ENCODE results near the gene DGKB.

The DGKB gene

GRCh38 chr7:14389595-14389994 lies 513.0 kb downstream of the DGKB start:
- Histone ChIP-seq H3K27ac (ENCODE audit: poor library complexity, severe bottlenecking) (no peak overlapping the region), H3K4me1 (ENCODE audit: insufficient read depth, poor library complexity, severe bottlenecking) (no peaks in the 10 kb centered on the region), H3K27me3 (ENCODE audit: insufficient read depth, poor library complexity, severe bottlenecking) (no peaks in the 10 kb centered on the region), H3K4me3 (ENCODE audit: severe bottlenecking) (no peak overlapping the region), H3K36me3 (ENCODE audit: low read depth) (no peaks in the 10 kb centered on the region), H3K9me3 (ENCODE audit: severe bottlenecking) (no peaks in the 10 kb centered on the region)
- DNase-seq (ENCODE audit: low spot score), result no peak
- TF ChIP-seq, protein P1, sequence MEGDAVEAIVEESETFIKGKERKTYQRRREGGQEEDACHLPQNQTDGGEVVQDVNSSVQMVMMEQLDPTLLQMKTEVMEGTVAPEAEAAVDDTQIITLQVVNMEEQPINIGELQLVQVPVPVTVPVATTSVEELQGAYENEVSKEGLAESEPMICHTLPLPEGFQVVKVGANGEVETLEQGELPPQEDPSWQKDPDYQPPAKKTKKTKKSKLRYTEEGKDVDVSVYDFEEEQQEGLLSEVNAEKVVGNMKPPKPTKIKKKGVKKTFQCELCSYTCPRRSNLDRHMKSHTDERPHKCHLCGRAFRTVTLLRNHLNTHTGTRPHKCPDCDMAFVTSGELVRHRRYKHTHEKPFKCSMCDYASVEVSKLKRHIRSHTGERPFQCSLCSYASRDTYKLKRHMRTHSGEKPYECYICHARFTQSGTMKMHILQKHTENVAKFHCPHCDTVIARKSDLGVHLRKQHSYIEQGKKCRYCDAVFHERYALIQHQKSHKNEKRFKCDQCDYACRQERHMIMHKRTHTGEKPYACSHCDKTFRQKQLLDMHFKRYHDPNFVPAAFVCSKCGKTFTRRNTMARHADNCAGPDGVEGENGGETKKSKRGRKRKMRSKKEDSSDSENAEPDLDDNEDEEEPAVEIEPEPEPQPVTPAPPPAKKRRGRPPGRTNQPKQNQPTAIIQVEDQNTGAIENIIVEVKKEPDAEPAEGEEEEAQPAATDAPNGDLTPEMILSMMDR (IDR thresholded peaks at IDR 0.05; ENCODE audit: poor library complexity, severe bottlenecking), result no peak
- ATAC-seq (ENCODE audit: low read depth), result no peak

DNA sequence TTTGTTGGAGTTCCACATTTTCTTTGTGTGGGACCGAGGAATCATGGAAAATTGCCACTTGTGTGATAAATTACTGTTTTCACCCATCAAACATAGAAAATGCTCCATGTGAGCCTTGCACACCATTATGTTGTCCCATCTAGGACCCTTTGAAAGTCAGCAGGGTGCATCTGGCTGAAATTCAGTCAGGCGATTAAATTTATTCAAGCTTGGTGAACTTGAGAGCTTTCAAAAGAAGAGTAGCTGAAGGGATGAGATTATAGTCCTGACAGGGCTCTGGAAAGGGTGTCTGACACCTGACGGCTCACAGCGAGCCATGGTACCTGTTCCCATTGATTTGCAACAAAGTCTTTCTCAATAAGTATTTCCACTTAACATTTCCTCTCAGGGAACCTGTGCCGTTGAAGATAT lies 513.4 kb downstream of the DGKB start:
- Histone ChIP-seq H3K4me1 (ENCODE audit: insufficient read depth, poor library complexity, severe bottlenecking) (no peaks in the 10 kb centered on the region), H3K27ac (ENCODE audit: poor library complexity, severe bottlenecking) (no peak overlapping the region), H3K36me3 (ENCODE audit: low read depth) (no peaks in the 10 kb centered on the region), H3K4me3 (ENCODE audit: severe bottlenecking) (no peak overlapping the region), H3K9me3 (ENCODE audit: severe bottlenecking) (no peaks in the 10 kb centered on the region), H3K27me3 (ENCODE audit: insufficient read depth, poor library complexity, severe bottlenecking) (no peaks in the 10 kb centered on the region)
- TF ChIP-seq, protein P1 (IDR thresholded peaks at IDR 0.05; ENCODE audit: poor library complexity, severe bottlenecking), result no peak
- no peak for DNase-seq (ENCODE audit: low spot score)
- ATAC-seq (ENCODE audit: low read depth), result no peak

DNA sequence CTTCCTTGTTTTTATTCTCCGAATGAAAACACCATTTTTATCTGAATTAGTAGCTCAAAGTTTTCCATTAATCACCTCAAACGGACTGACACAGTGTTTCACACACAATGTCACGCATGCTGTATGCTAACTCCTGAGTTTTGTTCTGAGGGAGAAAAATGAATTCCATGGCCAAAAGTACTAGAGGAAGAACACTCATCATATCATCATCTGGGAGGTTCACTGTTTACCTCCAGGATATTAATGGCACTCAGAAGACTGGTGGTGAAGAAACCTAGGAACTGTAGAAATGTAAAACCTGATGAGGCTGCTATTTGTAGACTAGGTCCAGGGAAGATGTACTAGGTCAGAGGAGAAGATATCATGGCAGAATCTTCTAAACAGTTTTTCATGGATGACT lies 517.5 kb downstream of the DGKB start:
- no peaks in the 10 kb centered on the region for H3K27me3 ChIP-seq (ENCODE audit: insufficient read depth, poor library complexity, severe bottlenecking)
- H3K9me3 ChIP-seq (ENCODE audit: severe bottlenecking), result no peaks in the 10 kb centered on the region
- H3K4me1 ChIP-seq (ENCODE audit: insufficient read depth, poor library complexity, severe bottlenecking), result peaks cover 9% of the 10 kb centered on the region
- 0 out of 3 replicates have a peak, but pooled peaks have one; percentile 17 for ATAC-seq (ENCODE audit: low read depth)
- no peaks in the 10 kb centered on the region for H3K36me3 ChIP-seq (ENCODE audit: low read depth)
- no peak overlapping the region for H3K27ac ChIP-seq (ENCODE audit: poor library complexity, severe bottlenecking)
- no peak for DNase-seq (ENCODE audit: low spot score)
- TF ChIP-seq, protein P1 (IDR thresholded peaks at IDR 0.05; ENCODE audit: poor library complexity, severe bottlenecking), result no peak
- H3K4me3 ChIP-seq (ENCODE audit: severe bottlenecking), result no peak overlapping the region

DNA sequence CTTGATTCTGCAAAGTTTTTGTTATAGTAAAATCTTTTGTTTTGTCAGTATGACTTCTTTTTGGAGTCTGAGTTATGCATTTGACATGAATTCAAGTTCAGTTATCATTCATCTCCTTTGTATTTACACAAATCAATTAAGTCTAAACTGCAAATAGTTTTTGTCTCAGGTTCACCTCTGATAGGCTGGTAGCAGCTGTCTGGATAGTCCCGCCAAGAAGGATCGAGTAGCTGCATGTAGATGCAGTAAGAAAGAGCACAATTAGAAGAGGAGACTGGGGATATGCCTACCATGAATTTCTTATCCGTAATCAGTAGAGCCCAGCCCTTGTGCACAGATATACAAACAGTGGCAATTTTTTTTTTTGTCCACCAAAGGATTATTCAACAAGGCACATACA lies 520.6 kb downstream of the DGKB start:
- ATAC-seq (ENCODE audit: low read depth), result no peak
- no peaks in the 10 kb centered on the region for H3K9me3 ChIP-seq (ENCODE audit: severe bottlenecking)
- no peaks in the 10 kb centered on the region for H3K36me3 ChIP-seq (ENCODE audit: low read depth)
- TF ChIP-seq, protein P1 (IDR thresholded peaks at IDR 0.05; ENCODE audit: poor library complexity, severe bottlenecking), result no peak
- H3K4me1 ChIP-seq (ENCODE audit: insufficient read depth, poor library complexity, severe bottlenecking), result peaks cover 9% of the 10 kb centered on the region
- DNase-seq (ENCODE audit: low spot score), result no peak
- H3K27me3 ChIP-seq (ENCODE audit: insufficient read depth, poor library complexity, severe bottlenecking), result no peaks in the 10 kb centered on the region
- no peak overlapping the region for H3K4me3 ChIP-seq (ENCODE audit: severe bottlenecking)
- no peak overlapping the region for H3K27ac ChIP-seq (ENCODE audit: poor library complexity, severe bottlenecking)

DNA sequence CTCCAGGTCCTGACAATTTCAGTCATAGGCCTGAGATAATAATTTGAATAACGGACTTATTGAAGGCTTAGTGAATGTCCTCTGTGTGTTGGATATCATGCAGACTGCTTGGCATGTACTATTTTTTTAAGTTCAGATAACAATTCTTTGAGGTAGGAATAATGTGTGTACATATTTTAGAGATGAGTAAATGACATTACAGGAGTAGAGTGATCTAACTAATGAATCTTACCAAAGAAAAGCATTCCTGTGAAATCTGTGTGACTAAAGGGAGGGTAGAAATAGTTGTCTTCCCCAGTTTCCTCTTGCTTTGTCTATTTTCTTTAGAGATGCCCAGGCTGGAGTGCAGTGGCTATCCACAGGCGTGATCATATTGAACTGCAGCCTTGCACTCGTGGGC lies 521.2 kb downstream of the DGKB start:
- DNase-seq (ENCODE audit: low spot score), result no peak
- no peak overlapping the region for H3K4me3 ChIP-seq (ENCODE audit: severe bottlenecking)
- H3K36me3 ChIP-seq (ENCODE audit: low read depth), result no peaks in the 10 kb centered on the region
- TF ChIP-seq, protein P1 (IDR thresholded peaks at IDR 0.05; ENCODE audit: poor library complexity, severe bottlenecking), result no peak
- H3K9me3 ChIP-seq (ENCODE audit: severe bottlenecking), result no peaks in the 10 kb centered on the region
- H3K27me3 ChIP-seq (ENCODE audit: insufficient read depth, poor library complexity, severe bottlenecking), result no peaks in the 10 kb centered on the region
- peaks cover 9% of the 10 kb centered on the region for H3K4me1 ChIP-seq (ENCODE audit: insufficient read depth, poor library complexity, severe bottlenecking)
- H3K27ac ChIP-seq (ENCODE audit: poor library complexity, severe bottlenecking), result no peak overlapping the region
- ATAC-seq (ENCODE audit: low read depth), result peak; percentile 81

All from RWPE2 (cell line).